22Rv1 (cell line): ENCODE data around the gene PARN.
"Not testable (repeated sequence)": the region's sequence is repeated elsewhere in the genome, so short reads cannot be mapped to it uniquely, and the experiment has no call there.

ENCODE experiments used
- H3K27ac ChIP-seq: fragments of 450-650 bp; 2 replicates; pipeline ENCODE4 v1.5.1; 2017
- CTCF ChIP-seq: fragments of 450-650 bp; IDR thresholded peaks from 2 replicates; pipeline ENCODE4 v1.5.1; 2017; ENCODE audit warnings: mild to moderate bottlenecking
- ZFX ChIP-seq: fragments of 450-650 bp; IDR thresholded peaks from 2 replicates; pipeline ENCODE4 v1.6.1; 2017; ENCODE audit warnings: antibody characterized with exemption, borderline replicate concordance

The PARN gene

GRCh38 chr16:14400285-14400977, 229.6 kb downstream of the PARN start:
- TF ChIP-seq CTCF = no peak
- no peak overlapping the region for H3K27ac ChIP-seq

DNA sequence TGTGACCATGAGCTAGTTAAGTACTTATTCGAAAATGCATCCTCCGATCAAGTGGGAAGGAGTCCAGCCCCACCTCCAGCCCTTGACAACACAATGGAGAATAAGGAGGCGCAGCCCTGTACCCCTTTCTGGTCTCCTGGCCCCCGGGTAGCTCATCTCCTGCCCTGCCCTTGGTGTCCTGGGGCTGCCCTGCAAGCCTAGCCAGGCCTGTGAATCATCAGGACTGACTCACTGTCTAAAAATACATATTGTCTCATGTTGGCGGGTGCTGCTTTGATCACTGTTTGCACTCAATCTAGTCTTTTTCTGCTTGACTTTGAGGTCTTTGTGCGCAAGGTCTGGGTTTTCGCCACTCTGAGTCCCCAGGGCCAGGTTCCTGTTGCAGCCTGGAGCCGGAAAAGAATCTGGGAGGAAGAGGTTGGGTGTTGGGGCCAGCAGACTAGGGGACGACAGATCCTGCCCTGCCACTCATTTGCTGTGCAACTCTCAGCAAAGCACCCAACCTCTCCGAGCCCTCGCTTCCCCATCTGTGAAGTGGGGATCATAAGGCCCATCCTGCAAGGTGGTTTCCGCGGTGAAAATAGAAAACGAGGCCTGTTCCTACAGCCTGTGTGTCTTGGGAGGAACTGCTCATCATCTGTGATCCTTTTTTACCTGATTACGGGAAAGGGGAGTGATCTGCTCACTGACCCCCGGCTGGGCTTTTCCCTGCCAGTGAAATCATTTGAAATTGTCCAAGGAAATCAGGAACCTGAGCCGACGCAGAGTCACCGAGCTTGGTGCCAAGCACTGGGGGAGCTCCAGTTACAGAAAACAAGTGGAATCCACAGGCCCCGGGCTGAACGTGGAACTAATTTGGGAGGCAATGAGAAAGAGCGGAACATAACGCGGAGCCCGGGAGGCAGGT, 230.4 kb downstream of the PARN start:
- H3K27ac ChIP-seq = no peak overlapping the region
- no peak for TF ChIP-seq CTCF
- no peak for TF ChIP-seq ZFX

GRCh38 chr16:14398014-14398717, 231.9 kb downstream of the PARN start:
- TF ChIP-seq CTCF = no peak
- TF ChIP-seq ZFX = no peak
- no peak overlapping the region for H3K27ac ChIP-seq

DNA sequence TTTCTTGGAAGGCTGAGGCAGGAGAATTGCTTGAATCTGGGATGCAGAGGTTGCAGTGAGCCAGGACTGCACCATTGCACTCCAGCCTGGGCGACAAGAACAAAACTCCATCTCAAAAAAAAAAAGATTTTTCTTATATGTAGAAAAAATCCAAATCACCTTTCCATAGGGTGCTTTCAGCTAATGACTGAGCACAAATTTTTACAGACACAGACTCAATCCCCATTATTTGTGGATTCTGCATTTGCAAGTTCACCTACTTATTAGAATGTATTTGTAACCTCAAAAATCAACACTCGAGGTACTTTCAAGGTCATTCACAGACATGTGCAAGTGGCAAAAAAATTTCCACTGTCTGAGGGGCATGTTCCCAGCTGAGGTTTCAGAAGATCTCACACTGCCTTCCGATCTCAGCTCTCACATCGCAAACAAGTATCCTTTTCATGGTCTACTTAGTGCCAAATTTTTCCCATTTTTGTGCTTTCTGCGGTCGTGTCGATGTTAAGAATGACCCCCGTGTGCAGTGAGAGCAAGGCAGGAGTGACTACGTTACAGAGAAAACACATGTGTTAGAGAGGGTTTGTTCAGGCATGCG, 234.3 kb downstream of the PARN start:
- not testable (repeated sequence) for H3K27ac ChIP-seq

DNA sequence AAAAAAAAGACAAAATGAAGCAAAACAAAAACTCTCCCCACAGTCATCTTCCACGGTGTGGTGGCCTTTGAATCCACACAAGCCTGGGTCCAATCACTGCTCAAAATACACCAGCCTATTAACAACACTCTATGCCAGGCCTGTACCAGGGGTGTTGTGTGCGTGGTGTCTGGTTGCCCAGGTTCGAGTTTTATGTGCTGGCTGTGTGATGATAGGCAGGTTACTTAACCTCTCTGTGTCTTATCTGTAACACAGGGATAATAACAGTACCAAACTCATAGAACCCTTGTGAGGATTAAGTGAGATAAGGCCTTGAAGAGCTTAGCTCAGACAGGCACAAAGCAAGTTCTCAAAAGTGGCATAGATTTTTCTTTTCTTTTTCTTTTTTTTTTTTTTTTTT, 235.2 kb downstream of the PARN start:
- no peak overlapping the region for H3K27ac ChIP-seq
- no peak for TF ChIP-seq CTCF
- TF ChIP-seq ZFX = no peak

GRCh38 chr16:14392960-14393359, 237.1 kb downstream of the PARN start:
- no peak overlapping the region for H3K27ac ChIP-seq
- no peak for TF ChIP-seq CTCF
- TF ChIP-seq ZFX = no peak

DNA sequence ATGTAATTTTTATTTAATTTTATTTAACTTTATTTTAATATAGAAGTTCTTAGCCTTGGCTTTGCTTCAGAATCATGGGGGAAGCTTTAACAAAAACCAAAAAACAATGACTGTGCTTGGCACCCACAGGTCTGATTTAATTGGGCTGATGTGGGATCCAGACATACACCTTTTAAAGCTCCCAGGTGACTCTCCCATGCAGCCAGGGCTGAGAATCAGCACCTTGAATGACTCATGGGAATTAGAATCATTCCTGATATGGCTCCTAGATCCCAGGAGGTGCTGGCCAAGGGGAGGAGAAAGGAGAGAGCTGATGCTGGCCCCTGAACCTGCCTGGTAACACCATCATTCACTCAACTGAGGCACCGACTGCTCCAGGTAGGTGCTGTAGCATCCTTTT, 240.7 kb downstream of the PARN start:
- TF ChIP-seq CTCF (no peak), ZFX (no peak)
- H3K27ac ChIP-seq = no peak overlapping the region
